GM04504 (cell line): ENCODE data around the gene CAMK1D.

Experiments used
- DNase-seq: peaks from one replicate; pipeline ENCODE4 v3.0.0-alpha.2; 2012; ENCODE audit warnings: low read depth

Gene CAMK1D

DNA sequence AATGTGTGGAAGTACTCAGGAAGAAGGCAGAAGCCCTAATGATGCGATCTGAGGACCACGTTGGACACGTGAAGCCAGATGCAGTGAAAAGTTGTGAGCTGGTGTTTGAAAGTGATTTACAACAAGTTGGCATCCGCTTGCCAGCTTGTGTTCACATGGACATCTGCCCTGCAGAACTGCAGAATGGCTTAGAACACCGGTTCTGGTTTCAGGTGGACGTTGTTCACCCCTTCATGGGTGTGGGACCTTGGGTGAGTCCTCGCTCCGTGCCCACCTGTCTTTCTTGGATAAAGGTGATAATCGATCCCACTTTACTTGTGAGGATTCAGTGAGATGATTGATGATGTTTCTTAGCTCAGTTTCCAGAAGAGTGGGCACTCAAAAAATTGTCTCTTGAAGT lies 53.8 kb downstream of the CAMK1D start:
- DNase-seq: no peak

GRCh38 chr10:12405342-12406320 lies 56.3 kb downstream of the CAMK1D start:
- DNase-seq: no peak

GRCh38 chr10:12406764-12407400 lies 57.5 kb downstream of the CAMK1D start:
- no peak for DNase-seq

GRCh38 chr10:12408472-12408871 lies 59.1 kb downstream of the CAMK1D start:
- DNase-seq: no peak

DNA sequence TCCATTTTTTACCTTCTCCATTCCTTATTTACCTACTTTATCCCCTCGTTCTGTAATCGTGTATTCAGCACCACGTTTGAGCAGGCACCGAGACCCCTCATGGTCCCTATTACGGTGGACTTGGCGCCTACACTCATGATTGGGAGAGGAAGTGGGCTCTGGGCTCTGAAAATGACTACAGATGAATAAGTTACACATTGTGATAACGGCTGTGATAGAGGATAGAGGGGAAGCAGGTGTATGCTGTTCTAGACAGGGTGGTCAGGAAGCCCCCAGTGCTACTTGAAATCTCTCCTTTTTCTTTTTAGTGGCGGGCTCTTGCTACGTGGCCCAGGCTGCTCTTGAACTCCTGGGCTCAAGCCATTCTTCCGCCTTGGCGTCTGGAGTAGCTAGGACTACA lies 59.8 kb downstream of the CAMK1D start:
- DNase-seq: no peak

GRCh38 chr10:12409613-12410012 lies 60.3 kb downstream of the CAMK1D start:
- no peak for DNase-seq

DNA sequence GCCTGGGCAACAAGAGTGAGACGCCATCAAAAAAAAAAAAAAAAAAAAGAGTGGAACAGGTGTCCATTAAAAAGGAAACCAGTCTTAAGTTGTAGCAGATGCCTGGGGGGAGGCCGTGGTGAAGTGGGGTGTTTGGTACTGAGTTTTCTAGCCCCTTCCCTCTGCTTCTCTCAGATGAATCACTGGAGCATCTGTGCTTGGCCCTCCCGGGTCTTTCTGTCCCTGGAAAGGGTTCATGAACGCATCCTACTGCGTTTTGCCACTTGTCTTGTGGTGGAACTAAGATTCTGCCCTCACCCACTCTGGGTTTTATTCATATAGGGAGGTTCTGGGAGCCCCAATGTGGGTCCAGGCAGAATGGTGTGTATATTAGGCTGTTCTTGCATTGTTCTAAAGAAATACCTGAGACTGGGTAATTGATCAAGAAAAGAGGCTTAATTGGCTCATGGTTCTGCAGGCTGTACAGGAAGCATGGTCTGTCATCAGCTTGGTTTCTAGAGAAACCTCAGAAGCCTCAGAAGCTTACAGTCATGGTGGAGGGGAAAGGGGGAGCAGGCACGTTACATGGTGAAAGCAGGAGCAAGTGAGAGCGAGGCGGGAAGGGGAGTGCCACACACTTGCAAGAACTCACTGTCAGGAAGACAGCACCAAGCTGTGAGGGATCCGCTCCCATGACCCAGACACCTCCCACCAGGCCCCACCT lies 63.5 kb downstream of the CAMK1D start:
- no peak for DNase-seq

DNA sequence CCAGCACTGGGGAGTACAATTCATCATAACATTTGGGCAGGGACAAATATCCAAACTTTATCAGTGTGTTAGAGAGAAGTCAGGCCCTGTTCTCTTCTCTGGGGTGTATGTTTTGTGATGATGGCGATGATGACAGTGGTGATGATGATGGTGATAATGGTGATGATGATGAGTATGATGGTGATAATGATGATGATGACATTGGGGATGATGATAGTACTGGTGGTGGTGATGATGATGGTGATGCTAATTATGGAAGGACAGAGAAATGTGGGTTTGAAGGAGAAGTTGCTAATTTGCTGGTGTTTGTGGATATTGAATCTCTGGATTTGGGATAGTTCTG lies 64.0 kb downstream of the CAMK1D start:
- DNase-seq: no peak

DNA sequence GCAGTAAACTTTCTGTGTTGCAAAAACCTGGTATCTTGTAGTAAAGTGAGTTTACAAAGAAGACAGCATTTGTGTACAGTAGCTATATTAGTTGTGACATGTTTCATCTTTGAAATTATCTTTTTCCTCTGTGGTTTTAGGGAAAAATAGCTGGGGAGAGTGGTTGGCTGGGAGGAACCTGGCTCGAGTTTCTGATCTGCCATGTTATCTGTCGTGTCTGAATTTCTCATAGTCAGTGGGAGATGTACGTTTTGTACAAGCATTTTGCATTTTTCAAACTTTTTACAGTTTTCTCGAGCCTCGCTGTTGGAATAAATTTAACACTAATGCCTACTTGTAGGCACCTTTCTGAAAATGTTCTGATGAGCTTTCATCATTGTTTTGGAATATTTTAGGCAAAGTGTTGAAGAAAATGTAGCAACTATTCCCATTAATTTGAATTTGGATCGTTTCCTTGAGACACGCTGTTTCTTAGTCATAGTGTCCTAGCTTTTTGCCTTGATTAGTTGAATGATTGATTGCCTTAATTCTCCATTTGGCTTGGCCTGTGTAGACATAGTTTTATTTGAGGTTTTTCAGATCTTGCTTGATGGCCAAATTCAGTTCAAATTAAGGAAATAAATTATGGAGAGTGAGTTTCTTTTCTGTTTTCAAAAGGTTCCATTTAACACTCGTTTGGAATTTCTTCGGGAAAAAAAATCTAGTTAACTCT lies 65.1 kb downstream of the CAMK1D start:
- no peak for DNase-seq

DNA sequence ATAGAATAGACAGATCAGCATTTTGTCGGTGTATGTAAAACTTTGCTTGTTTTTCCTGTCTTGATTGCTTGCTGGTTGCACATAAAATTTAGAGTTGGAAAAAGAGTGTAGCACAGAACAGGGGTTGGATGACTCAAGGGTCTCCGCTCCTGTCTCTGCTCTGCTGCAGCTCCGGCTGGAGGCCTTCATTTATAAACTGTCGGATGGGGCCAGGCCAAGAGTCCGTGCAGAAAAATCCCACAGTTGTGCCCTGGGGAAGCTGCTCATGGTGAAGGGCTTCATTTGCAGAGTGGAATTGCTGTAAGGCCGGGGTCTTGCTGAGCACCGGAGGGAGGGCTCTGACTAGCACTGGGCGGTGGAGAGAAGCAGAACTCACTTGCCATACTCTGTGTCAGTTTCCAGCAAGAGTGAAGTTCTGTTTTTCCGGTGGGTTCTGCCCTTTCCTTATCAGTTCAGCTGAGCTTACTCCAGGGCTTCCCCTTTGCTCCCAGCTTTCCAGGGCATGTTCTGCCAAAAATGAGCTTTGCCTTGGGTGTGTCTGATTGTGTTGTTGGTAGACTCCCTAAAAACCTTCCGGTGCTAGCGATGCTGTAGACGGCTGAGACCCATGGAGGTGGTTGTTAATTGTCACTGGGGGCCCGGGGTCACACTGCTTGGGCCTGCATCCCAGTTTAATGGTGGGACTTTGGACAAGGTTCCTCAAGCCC lies 67.2 kb downstream of the CAMK1D start:
- DNase-seq: no peak

- DNase-seq: no peak
Observed at GRCh38 chr10:12417331-12417730, 68.0 kb downstream of the CAMK1D start.

GRCh38 chr10:12418000-12418399 lies 68.7 kb downstream of the CAMK1D start:
- no peak for DNase-seq

DNA sequence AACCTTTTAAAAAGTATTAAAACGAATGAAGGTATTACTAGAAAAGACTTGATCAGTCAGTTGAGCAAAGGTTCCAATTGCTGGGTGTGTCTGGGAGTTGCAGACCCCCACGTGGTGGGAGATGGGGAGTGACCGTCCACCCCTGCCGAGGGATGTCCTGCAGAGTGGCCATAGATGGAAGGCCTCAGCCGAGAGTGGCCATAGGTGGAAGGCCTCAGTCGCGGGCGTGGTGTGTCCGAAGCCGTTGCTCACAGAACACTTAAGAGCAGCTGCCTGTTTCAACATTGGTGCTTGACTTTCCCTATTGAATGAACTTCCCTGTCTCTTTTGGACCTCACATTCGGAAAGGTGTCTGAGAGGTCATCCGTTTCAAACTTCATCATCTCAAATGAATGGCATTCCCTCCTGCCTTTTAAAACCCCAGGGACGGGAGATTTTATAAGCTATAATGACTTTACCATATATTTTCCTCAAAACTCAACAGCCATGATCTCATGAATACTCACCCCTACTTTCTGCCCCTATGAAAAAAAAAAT lies 69.4 kb downstream of the CAMK1D start:
- DNase-seq: no peak

DNA sequence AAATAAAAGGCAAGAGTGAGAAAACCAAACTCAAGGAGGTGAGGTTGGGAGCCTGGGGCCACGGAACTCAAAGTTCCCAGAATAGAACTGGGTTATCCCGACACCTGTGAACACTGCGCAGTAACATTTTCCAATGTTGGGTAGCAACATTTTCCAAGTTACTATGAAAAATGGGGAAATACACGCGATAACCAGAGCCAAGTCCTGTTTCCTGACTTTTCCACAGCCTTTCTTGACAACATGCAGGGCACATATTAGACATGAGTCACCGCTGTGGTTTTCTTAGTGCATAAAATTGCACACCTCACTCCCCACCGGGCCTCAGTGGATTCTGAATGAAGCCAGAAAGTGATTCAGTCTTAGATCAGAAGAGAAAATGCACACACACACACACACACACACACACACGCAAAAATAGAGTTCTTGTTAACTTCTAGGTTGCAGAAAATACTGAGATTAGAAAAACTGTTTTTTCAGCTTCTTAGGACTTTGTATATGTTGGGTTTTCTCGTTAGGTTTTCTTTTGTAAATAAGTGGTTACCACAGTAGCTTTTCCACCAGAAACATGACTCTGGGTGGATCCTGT lies 70.0 kb downstream of the CAMK1D start:
- peak; percentile 83 for DNase-seq

DNA sequence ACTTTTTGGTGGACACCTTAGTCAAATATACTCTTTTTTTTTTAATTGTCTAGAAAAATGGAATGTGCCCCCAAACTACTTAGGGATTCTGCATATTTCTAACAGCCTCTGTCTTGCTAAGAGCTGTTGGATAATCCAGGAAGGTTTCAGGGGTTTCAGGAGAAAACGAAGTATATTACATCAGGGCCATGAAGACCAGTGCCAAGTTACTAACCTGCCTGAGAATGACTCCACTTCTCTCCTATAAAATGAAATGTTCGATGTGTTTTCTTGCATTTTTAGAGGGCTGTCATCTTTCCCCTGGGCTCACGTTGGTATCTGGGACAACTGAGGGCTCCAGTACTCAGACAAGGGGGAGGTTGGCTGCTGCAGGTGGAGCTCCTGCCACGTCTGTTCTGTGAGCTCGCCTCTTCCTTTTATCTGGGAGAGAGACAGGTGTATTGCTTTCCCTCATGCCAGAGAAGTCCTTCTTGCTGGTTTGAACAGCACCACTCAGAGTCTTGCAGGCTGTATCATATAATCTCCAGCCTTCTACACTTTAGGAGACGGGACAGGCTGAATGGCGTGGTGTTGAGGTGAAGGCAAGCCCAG lies 71.3 kb downstream of the CAMK1D start:
- no peak for DNase-seq

DNA sequence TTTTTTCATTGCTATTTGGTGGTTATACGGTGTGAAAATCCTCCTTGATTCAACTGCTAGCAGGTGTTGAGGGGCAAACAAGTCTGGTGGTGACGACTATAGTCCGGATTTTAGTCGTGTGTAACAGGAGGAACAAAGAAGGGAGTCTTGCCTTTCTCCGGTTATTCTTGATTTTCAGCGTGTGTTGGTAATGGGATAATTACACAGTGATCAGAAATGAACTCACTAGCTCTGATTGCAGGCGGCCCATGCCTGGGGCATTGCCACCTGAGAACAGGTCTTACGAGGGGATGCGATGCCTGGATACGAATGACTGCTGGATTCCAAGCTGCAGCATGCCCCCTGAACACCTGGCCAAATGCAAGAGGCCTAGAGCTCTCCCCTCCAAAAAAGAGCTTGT lies 72.8 kb downstream of the CAMK1D start:
- no peak for DNase-seq

GRCh38 chr10:12423896-12424295 lies 74.5 kb downstream of the CAMK1D start:
- no peak for DNase-seq

DNA sequence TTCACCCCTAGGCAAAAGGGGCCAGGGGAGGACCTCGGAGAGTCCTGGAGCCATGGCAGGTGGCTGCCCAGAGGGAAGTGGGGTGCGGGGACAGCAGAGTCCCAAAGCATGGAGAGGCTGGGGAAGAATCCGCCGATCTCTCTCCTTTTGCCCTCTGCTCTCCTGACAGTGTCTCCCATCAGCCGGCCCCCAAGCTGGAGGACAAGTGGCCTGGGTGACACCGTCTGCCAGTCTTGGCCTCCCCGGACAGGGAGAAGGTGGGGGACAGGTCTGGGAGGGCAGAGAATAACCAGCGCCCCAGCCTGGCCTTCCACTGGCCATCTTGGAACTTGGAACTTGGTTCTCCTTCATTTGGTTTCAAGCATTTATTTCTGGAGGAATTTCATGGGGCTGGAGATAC lies 77.9 kb downstream of the CAMK1D start:
- DNase-seq: no peak

DNA sequence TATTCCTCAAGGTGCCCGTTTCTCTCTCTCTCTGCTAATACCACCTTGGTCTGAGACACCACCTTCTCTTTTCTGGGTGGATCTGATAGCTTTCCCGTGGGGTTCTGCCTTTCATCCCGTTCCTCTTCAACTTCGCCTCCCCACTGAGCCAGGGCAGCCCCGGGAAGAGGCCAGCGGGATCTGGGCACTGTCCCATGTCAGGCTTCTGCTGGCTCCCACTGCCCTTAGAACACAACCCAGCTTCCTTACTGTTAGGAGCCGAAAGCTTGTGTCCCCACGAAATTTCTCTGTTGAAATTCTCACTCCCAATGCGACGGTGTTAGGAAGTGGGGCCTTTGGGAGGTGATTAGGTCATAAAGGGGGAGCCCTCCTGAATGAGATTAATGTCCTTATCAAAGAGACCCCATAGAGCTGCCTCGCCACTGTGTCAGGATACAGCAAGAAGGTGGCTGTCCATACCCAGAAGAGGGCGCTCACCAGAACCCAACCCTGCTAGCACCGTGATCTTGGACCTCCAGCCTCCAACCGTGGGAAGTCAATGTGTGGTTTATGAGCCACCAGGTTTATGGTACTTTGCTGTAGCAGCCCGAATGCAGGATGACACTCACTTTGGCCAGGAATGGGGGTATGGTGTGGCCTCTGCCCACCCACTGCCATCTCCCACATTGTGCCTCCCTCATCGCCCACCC lies 79.2 kb downstream of the CAMK1D start:
- no peak for DNase-seq

GRCh38 chr10:12430406-12430982 lies 81.1 kb downstream of the CAMK1D start:
- no peak for DNase-seq
